HG03139 (cell line): ENCODE measurements around the gene GLT1D1.
"Not testable (repeated sequence)": the region's sequence is repeated elsewhere in the genome, so short reads cannot be mapped to it uniquely, and the experiment has no call there.

Experiments used
- ATAC-seq: cut with Tn5 transposase; IDR thresholded peaks from one replicate; pipeline ENCODE4 v1.9.1; 2021; ENCODE audit not compliant: unreplicated experiment

The GLT1D1 gene

GRCh38 chr12:128820253-128820652, 33.0 kb upstream of the GLT1D1 start:
- no peak for ATAC-seq

- peak; percentile 47 for ATAC-seq
These were observed 32.4 kb upstream of the GLT1D1 start for GRCh38 chr12:128820723-128821432.

DNA sequence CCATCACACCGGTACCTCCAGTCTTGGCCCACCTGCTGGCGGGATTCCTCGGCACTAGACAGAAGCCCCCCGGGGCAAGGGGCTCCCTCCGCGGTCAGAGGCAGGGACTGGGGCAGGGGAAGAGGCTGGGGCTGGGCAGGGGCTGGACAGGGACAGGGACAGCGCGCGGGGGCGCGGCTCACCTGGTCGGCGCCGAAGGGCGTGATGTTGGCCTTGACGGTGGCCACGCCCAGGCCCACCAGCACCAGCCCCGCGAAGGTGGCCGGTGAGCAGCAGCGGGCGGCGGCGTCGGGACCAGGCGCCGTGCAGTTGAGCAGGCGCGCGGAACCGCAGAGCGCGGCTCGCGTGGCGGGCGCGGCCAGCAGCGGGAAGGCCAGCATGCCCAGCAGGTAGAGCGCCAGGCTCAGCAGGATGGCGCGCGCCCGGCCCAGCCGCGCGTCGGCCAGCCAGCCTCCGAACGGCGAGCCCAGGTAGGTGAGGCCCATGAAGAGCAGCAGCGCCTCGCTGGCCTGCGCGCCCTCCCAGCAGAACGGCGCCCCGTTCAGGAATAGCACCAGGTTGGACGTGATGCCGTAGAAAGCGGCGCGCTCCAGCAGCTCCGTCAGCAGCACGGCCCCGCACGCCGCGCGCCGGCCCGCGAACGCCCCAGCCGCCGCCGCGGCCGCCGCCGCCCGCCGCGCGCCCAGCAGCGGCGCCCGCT, 29.9 kb upstream of the GLT1D1 start:
- peak; percentile 27 for ATAC-seq

- peak; percentile 79 for ATAC-seq
These were observed 29.1 kb upstream of the GLT1D1 start, which contains the start of gene SLC15A4 for GRCh38 chr12:128823916-128824839. TSS of gene SLC15A4 (minus strand) at chr12:128823958. CDS start at chr12:128823943, 15 bp downstream.

DNA sequence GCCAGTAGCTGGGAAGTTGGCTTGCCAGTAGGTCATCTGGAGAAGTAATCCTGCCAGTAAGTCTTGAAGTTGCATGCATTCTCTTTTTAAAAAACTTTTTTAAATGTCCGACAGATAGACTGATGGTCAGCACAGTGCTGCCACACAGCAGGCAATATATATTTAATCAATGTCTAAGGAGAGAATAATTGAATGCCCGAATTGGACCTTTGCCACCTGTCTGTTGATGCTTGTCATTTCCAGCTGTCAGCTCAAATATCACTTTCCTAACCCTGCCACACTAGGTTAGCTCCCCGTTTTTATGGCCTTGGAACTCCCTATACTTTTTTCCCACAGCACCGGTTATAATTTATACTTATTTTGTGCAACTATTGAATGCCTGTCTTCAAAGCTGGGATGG, 27.4 kb upstream of the GLT1D1 start:
- ATAC-seq, result no peak

GRCh38 chr12:128827724-128828123, 25.6 kb upstream of the GLT1D1 start:
- ATAC-seq, result no peak

DNA sequence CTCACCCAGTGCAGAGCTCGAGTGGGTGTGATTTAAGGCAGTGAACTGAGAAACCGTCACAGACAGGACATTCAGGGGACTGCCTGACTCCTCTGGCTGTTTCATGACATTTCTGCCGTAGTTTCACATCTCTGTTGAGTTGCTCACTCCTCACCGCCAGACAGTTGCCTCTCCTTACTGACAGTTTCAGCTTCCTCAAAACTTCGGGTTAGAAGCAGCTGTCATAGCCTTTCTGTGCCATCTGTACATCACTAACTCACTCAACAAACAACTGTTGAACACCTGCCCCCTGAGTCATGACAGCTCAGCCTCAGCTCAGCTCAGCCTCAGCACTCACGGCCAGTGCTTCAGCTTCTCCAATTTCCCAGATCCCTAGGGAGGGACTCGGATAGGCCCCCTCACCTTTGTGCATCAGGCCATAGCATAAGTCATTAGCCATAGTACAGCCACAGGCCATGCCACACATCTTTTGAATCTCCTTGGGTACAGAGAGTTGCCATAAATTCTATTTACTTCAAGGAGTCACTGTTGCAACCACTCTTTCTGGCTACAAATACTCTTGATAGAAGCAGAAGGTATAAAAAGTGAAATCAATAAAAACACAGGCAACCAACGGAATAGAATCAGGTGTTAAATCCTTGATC, 23.3 kb upstream of the GLT1D1 start:
- ATAC-seq, result peak; percentile 85

GRCh38 chr12:128830505-128830893, 22.8 kb upstream of the GLT1D1 start:
- peak; percentile 42 for ATAC-seq

DNA sequence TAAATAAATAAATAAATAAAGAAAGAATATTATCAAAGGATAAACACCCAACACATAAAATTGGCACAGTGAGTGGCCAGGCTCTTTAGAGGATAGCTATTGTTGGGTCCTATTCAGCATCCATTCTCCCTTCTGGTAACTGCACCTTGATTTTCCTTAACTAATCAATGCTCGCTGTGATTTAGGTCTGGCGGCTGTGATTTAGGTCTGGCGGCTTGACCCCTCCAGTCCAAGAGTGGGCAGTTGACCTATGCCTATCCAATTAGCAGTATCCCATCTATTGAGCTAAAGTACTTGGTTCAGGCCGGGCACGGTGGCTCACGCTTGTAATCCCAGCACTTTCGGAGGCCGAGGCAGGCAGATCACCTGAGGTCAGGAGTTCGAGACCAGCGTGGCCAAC, 19.9 kb upstream of the GLT1D1 start:
- no peak for ATAC-seq

DNA sequence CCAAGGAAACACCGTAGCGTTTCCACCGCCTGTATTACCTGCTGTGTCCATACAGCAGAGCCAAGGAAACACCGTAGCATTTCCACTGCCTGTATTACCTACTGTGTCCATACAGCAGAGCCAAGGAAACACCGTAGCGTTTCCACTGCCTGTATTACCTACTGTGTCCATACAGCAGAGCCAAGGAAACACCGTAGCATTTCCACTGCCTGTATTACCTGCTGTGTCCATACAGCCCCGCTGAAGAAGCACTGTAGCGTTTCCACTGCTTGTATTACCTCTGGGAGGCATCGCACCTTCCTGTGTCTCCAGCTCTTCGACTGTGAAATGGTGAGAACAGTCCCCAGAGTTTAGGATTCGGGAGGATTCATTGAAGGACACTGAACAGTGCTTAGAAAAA, 13.4 kb upstream of the GLT1D1 start:
- not testable (repeated sequence) for ATAC-seq

GRCh38 chr12:128840862-128841468, 12.3 kb upstream of the GLT1D1 start:
- ATAC-seq, result peak; percentile 68

- ATAC-seq, result no peak
These were observed 10.7 kb upstream of the GLT1D1 start for GRCh38 chr12:128842579-128842978.

GRCh38 chr12:128843538-128843937, 9.7 kb upstream of the GLT1D1 start:
- ATAC-seq, result no peak

- peak; percentile 36 for ATAC-seq
These were observed 9.1 kb upstream of the GLT1D1 start for GRCh38 chr12:128844031-128844635.

DNA sequence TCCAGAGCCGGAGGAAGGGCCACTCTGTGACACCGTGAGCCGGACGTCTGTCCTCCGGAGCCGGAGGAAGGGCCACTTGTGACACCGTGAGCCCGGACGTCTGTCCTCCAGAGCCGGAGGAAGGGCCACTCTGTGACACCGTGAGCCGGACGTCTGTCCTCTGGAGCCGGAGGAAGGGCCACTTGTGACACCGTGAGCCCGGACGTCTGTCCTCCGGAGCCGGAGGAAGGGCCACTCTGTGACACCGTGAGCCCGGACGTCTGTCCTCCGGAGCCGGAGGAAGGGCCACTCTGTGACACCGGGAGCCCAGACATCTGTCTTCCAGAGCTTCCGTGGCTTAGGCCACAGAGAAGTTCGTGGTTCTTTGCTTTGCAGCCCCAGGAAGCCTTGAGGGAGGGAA, 6.6 kb upstream of the GLT1D1 start:
- ATAC-seq, result not testable (repeated sequence)

DNA sequence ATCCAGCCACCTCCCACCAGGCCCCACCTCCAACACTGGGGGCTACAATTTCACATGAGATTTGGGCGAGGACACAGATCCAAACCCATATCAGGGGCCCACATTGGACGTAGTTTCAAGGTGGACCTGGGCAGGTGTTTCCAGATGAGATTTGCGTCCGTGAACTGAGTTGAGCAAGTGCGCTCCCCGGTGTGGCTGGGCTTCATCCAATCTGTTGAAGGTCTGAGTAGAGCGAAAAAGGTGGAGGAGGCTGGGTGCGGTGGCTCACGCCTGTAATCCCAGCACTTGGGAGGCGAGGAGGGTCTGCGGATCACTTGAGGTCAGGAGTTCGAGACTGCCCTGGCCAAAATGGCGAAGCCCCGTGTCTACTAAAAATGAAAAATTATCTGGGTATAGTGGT, 4.9 kb upstream of the GLT1D1 start:
- ATAC-seq, result no peak

DNA sequence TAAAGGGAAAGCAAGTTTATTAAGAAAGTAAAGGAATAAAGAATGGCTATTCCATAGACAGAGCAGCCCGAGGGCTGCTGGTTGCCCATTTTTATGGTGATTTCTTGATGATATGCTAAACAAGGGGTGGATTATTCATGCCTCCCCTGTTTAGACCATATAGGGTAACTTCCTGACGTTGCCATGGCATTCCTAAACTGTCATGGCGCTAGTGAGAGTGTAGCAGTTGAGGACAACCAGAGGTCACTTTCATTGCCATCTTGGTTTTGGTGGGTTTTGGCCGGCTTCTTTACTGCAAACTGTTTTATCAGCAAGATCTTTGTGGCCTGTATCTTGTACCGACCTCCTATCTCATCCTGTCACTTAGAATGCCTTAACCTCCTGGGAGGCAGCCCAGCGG, 3.5 kb upstream of the GLT1D1 start:
- not testable (repeated sequence) for ATAC-seq

DNA sequence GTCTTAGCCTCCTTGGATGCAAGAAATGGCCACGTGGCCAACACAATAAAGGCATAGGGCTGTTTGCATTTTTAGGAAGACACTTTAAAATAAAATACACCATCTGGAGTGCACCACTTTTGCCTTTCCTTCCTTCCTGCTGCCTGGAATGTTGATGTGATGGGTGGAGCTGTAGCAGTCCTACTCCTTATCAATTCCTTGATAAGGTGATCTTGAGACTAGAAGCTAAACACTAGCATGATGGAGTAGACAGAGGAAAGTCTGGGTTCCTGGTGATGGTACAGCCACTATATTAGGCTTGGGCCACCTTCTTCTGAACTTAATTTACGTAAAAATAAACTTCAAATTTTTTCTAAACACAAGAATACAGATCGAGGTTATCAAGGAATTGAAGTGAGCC, 2.9 kb upstream of the GLT1D1 start:
- ATAC-seq, result no peak

GRCh38 chr12:128851429-128851828, 1.8 kb upstream of the GLT1D1 start:
- ATAC-seq, result not testable (repeated sequence)
